Activated CD4-positive, alpha-beta T cell treated with anti-CD3 and anti-CD28 coated beads for 1 hour (primary cell): ENCODE measurements around the gene DUSP7.

Experiments
- DNase-seq: peaks from one replicate; pipeline ENCODE4 v3.0.0-alpha.2; 2020

DUSP7 gene

DNA sequence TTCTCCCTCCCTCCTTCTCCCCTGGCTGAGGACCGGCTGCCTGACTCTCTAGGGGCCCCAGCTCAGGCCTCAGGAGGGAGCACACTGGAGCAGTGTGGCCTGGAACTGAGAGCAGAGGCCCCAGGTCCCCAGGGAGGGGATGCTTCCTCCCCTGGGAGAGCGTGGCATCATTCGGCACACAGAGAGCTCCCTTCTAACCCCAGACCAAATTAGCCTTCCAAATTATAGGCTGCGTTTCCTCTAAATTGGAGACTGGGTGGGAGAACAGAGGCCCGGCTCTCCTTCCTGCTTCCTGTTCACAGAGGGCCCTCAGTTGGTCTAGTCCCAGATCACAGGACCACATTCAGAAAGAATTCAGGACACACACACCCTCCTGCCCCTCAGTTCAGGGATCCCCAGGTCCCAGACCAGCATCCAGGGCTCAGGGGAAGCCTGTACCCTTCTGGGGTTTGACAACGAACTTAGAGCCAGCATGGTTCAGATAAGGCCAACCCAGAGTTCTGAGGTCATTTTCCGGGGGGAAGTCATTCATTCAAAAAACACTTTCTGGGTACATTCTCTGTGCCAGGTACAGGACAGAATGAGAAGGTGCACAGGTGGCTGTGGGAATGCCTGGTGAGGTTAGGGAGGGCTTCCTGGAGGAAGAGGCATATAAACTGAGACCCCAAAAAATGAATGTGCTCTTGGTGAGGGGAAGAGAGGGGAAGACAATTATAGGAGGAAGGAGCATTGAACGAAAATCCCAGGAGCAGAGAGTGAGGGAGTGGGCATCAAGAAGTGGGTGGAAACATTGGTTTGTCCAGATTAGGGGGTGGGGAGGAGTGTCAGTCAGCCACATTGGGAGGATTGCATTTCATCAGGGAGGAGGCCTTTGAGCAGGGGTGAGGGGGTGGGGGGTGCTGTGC, 32.3 kb downstream of the DUSP7 start:
- no peak for DNase-seq

GRCh38 chr3:52023101-52023770, 33.1 kb downstream of the DUSP7 start:
- DNase-seq, result no peak

DNA sequence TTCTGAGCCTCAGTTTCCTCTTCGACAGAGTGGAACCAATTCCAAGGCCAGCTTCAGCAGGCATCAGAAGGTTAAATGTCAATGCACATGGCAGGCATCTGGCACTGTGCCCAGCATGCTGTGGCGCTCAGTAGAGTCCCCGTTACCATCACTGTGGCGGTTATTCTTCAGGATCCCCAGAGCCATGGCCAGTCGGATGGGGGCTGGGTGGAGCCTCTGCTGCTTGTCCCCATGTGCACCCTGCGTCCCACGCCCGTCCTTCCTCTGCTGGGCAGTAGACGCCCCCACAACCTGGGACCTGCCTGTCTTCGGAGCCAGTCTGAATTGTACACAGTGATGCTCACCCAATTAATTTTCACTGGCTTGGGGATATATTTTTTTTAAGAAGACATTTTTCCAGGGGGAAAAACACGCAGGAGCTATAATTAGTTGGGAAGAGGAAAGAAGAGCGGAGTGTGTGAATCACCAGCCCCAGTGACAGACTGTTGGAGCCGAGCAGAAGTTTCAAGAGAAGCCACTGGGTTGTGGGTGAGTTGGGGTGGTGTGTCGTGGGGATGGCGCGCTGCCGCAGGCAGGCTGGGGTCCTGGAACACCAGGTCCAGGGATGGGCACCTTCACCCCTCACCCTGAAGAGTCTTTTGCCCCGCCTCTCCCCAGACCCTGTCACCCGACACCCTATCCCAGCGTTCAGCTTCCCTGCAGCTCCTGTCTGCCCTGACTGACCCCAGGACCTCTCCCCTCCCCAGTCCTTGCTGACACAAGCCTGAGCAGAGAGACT, 33.9 kb downstream of the DUSP7 start:
- DNase-seq, result no peak

DNA sequence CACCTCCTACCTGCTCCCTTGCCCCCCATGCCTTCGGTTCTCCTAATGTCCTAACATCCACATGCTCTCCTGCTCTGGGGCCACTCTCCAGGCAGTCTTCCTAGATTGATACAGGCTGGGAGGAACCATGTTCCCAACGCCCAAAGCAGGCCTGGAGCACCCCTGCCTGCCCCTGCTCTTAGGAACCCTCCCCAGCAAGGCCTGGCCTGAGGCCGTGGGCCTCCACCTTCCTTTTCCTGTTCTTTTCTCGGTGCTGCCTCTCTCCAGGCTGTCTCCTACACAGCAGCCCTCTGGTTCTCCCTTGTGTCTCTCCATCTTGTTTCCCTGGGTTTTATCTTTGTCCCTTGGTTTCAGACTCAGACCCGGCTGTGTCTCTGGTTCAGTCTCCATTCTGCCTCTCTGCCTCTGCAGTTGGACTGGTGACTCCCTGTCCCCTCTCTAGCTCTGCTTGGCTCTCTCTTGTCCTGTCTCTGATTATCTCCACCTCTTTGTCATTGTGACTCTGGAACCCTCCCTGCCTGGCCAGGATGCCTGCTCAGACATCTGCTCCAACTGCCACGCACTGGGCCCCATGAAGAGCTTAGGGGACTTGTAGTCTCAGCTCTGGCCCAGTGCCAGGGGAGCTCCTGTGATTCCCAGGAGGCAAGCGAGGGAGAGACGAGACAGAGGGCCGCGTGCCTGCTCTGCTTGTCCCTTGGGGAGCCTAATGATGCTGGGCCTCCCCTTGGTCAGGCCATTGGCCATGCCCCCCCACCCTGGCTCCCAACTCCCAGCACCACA, 34.7 kb downstream of the DUSP7 start:
- no peak for DNase-seq

DNA sequence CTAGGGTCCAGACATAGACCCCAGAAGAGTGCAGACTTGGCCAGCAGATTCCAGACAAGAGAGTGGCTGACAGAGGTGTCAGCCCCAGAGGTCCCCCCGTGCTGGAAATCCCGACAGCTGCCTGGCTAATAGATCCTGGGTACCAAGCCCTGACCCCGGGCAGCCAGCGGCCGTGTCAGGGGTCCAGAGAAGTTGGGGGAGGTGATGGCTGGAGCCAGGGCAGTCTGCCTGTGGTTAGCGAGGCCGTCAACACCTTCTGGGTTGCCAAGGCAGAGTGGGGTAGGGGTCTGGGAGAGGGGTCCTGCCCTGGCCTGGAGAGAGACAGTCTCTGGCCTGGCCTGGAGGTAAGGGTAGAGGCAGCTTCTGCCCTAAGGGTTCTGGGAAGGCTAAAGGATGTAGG, 35.6 kb downstream of the DUSP7 start:
- no peak for DNase-seq

- no peak for DNase-seq
Observed at GRCh38 chr3:52019352-52020080, 36.9 kb downstream of the DUSP7 start.

GRCh38 chr3:52018319-52019000, 37.9 kb downstream of the DUSP7 start:
- no peak for DNase-seq

DNA sequence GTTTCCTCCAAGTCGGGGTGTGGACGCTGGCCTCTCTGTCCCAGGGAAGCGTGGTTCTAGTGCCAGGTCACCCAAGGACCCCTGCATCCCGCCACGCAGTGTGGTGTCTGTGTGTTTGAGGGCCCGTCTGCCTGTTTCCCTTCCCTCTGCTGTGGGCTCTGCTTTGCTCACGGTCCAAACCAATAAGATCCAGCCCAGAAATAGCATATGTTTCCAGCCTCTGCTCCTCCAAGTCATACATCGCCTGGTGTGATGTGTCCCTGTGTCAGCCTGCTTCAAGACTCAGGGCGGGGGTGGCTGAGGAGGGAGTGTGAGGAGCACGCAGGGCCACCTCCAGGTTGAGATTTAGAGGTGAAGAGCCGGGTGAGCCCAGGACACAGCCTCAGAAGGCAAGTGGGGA, 38.8 kb downstream of the DUSP7 start:
- DNase-seq, result no peak

GRCh38 chr3:52015438-52016228, 40.7 kb downstream of the DUSP7 start:
- no peak for DNase-seq

DNA sequence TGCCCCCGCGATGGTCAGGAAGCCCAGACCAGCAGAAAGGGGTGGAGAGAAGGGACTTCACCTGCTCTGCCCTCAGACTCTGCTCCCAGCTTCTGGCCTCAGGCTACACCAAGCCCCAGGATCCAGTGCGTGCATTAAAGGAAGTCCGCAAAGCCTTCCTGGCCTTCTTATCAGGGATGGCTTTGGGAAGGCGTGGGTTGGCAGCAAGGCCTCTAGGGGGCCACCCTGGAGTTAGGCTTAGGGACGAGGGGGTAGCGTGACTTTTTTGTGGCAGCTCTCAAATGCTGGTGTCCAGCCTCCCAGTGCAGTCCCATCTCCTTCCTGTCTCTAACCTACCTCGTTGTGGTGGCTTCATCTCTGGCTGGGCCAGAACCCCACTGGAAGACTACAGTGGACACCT, 41.8 kb downstream of the DUSP7 start:
- no peak for DNase-seq

DNA sequence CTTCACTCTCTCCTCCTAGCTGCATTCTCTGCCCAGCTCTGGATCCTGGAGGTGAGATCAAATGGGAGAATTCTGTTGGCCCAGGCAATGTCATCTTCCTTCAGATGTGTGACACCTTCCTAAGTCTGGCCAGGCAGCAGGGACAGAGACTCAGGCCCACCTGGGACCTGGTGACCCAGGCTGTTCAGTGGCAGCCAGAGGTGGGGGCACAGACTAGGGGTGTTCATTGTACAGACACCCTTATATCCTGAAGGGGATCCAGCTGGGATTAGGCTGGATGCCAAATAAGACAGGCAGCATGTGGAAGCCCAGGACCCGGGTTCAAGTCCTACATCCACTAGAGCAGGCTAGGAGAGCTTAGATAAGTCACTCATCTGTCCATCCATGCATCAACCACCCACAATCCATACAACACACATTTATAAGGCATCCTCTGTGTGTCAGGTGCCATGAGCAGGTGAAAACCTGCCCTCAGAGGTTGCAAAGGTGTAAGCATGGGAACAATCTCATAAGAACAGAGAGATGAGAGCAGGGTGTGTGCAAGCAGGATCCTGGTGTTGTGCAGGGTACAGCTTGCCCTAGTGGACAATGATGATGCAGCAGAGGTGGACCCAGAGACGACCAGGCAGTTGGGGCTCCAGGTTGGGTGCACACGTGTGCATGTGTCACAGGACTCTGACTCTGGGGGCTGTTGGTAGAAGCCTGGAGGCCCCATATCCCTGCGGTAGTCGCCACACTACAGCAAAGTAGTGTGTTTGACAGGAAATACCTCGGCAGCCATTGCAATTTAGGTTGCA, 42.4 kb downstream of the DUSP7 start:
- DNase-seq, result no peak

- DNase-seq, result no peak
Observed at GRCh38 chr3:52012699-52013098, 43.7 kb downstream of the DUSP7 start.

DNA sequence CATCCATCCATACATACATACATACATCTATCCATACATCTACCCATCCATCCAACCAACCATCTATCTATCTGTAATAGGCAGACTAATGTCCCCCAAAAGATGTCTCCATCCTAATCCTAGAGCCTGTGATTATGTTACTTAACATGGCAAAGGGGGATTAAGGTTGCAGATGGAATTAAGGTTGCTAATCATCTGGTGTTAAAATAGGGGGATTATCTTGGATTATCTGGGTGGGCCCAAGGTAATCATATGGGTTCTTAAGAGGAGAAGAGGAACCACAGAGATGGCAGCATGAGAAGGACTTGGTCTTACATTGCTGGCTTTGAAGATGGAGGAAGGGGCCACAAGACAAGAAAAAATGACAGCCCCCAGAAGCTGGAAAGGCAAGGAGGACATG, 45.9 kb downstream of the DUSP7 start:
- DNase-seq, result no peak

- no peak for DNase-seq
Observed at GRCh38 chr3:52007291-52007690, 49.1 kb downstream of the DUSP7 start.

- DNase-seq, result no peak
Observed at GRCh38 chr3:52006820-52007133, 49.6 kb downstream of the DUSP7 start.

GRCh38 chr3:52006017-52006819, 50.2 kb downstream of the DUSP7 start:
- no peak for DNase-seq

DNA sequence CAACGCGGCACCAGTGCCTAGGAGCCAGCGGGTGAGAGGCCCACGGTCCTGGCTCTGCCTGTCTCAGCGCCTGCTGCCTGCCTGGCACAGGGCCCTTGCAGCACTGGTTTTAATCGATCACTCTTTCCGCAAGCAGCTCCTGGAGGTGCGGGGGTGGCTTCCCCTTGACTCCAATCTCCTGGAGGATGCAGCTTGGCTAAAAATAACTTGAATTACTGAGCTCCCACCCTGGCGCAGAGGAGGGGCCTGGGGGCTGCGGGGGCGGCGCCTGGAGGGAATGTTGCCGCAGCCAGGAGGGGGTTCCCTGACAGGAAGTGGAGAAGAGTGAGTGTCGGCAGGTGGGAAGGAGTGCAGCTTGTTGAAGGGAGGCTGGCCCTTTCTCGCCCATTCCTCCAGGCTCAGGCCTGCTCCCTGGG, 50.8 kb downstream of the DUSP7 start:
- no peak for DNase-seq

DNA sequence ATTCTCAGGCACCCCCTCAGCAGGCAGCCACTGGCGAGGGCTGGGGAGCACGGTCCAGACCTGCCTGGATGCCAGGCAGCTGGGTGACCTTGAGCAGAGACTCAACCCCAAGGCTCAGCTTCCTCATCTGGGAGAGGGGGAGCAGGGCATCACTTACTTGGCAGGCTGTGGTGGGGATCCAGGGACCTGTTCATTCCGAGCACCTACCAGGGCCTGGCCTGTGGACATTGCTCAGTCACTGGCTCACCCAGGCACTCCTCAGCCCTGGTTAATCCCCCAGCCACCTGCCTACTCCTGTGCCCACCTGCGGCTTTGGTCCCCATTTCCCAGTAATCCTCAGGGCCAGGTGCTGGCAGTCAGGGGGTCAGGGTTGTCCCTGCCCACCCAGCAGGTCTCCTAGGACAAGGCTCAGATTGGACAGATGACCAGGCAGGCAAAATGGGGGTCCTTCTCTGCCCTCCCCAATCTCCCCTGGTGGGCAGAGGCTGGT, 51.4 kb downstream of the DUSP7 start:
- no peak for DNase-seq
